ENCODE measurements around the gene RABEPK.

RABEPK gene

GRCh38 chr9:125246261-125246667 lies 45.9 kb downstream of the RABEPK start:
- Histone ChIP-seq H3K79me2 (ENCODE audit: insufficient read depth, low read length) (peaks cover 8% of the 10 kb centered on the region; the same call in 1 of the 2 replicates), H3K36me3 (ENCODE audit: insufficient read depth, low read length) (no peaks in the 10 kb centered on the region), H4K20me1 (ENCODE audit: insufficient read depth, low read length, poor library complexity, severe bottlenecking) (no peaks in the 10 kb centered on the region), H3K27me3 (ENCODE audit: insufficient read depth, low read length, poor library complexity, severe bottlenecking) (no peaks in the 10 kb centered on the region), H3K9ac (ENCODE audit: low read depth, low read length, poor library complexity, severe bottlenecking) (no peak overlapping the region), H3K4me2 (ENCODE audit: low read depth, low read length, poor library complexity, severe bottlenecking) (no peak overlapping the region), H3K4me3 (ENCODE audit: low read length, poor library complexity, severe bottlenecking) (no peak overlapping the region), H3K9me3 (ENCODE audit: insufficient read depth, low read depth, low read length) (no peaks in the 10 kb centered on the region), H3K9me2 (replicated peaks; ENCODE audit: low read depth, low read length) (no peaks in the 10 kb centered on the region), H2AFZ (ENCODE audit: low read length) (no peak overlapping the region), H3K4me1 (ENCODE audit: insufficient read depth, low read length, poor library complexity, severe bottlenecking) (peaks cover 8% of the 10 kb centered on the region), H3F3A (ENCODE audit: low read depth) (no peaks in the 10 kb centered on the region)
- no peak for TF ChIP-seq EZH2phosphoT487 (IDR thresholded peaks at IDR 0.05; ENCODE audit: borderline replicate concordance)
- TF ChIP-seq CTCF (conservative IDR thresholded peaks at IDR 0.05; ENCODE audit: low read length) = no peak

- H3K9me3 ChIP-seq (ENCODE audit: insufficient read depth, low read depth, low read length) = no peaks in the 10 kb centered on the region
- no peaks in the 10 kb centered on the region for H3K9me2 ChIP-seq (replicated peaks; ENCODE audit: low read depth, low read length)
- H3K4me1 ChIP-seq (ENCODE audit: insufficient read depth, low read length, poor library complexity, severe bottlenecking) = no peaks in the 10 kb centered on the region
- H3K79me2 ChIP-seq (ENCODE audit: insufficient read depth, low read length) = no peaks in the 10 kb centered on the region
- H3K36me3 ChIP-seq (ENCODE audit: insufficient read depth, low read length) = no peaks in the 10 kb centered on the region
- no peak overlapping the region for H3K4me2 ChIP-seq (ENCODE audit: low read depth, low read length, poor library complexity, severe bottlenecking)
- no peak for TF ChIP-seq EZH2phosphoT487 (IDR thresholded peaks at IDR 0.05; ENCODE audit: borderline replicate concordance)
- TF ChIP-seq CTCF (conservative IDR thresholded peaks at IDR 0.05; ENCODE audit: low read length) = no peak
- H3K9ac ChIP-seq (ENCODE audit: low read depth, low read length, poor library complexity, severe bottlenecking) = no peak overlapping the region
- no peaks in the 10 kb centered on the region for H3F3A ChIP-seq (ENCODE audit: low read depth)
- no peak overlapping the region for H2AFZ ChIP-seq (ENCODE audit: low read length)
- H3K27me3 ChIP-seq (ENCODE audit: insufficient read depth, low read length, poor library complexity, severe bottlenecking) = no peaks in the 10 kb centered on the region
- no peaks in the 10 kb centered on the region for H4K20me1 ChIP-seq (ENCODE audit: insufficient read depth, low read length, poor library complexity, severe bottlenecking)
- H3K4me3 ChIP-seq (ENCODE audit: low read length, poor library complexity, severe bottlenecking) = no peak overlapping the region
Measured at GRCh38 chr9:125254231-125254630, 53.9 kb downstream of the RABEPK start.

GRCh38 chr9:125255781-125256391 lies 55.5 kb downstream of the RABEPK start:
- TF ChIP-seq EZH2phosphoT487 (IDR thresholded peaks at IDR 0.05; ENCODE audit: borderline replicate concordance) (no peak), CTCF (conservative IDR thresholded peaks at IDR 0.05; ENCODE audit: low read length) (peak; percentile 74)
- H3K9me2 ChIP-seq (replicated peaks; ENCODE audit: low read depth, low read length) = no peaks in the 10 kb centered on the region
- no peaks in the 10 kb centered on the region for H3K36me3 ChIP-seq (ENCODE audit: insufficient read depth, low read length)
- no peaks in the 10 kb centered on the region for H3K27me3 ChIP-seq (ENCODE audit: insufficient read depth, low read length, poor library complexity, severe bottlenecking)
- H3K4me1 ChIP-seq (ENCODE audit: insufficient read depth, low read length, poor library complexity, severe bottlenecking) = peaks cover 3% of the 10 kb centered on the region
- no peaks in the 10 kb centered on the region for H3F3A ChIP-seq (ENCODE audit: low read depth)
- no peak overlapping the region for H2AFZ ChIP-seq (ENCODE audit: low read length)
- no peaks in the 10 kb centered on the region for H4K20me1 ChIP-seq (ENCODE audit: insufficient read depth, low read length, poor library complexity, severe bottlenecking)
- H3K9me3 ChIP-seq (ENCODE audit: insufficient read depth, low read depth, low read length) = no peaks in the 10 kb centered on the region
- no peak overlapping the region for H3K9ac ChIP-seq (ENCODE audit: low read depth, low read length, poor library complexity, severe bottlenecking)
- H3K4me3 ChIP-seq (ENCODE audit: low read length, poor library complexity, severe bottlenecking) = no peak overlapping the region
- no peaks in the 10 kb centered on the region for H3K79me2 ChIP-seq (ENCODE audit: insufficient read depth, low read length)
- H3K4me2 ChIP-seq (ENCODE audit: low read depth, low read length, poor library complexity, severe bottlenecking) = no peak overlapping the region

Data from Loucy (cell line).